WTC11 (cell line): Measurements from ENCODE around the gene UBFD1.

Source experiments
- AFF4 ChIP-seq: sonication (generic); formaldehyde crosslinking; IDR thresholded peaks from 2 replicates; pipeline ENCODE4 v1.8.1; 2023; ENCODE audit warnings: mild to moderate bottlenecking, missing genetic modification reagents, borderline replicate concordance
- ATF6 ChIP-seq: sonication (generic); formaldehyde crosslinking; IDR thresholded peaks from 2 replicates; pipeline ENCODE4 v1.8.1; 2023; ENCODE audit warnings: mild to moderate bottlenecking, missing genetic modification reagents
- CTCF ChIP-seq: fragments of 200-600 bp; IDR thresholded peaks from 2 replicates; pipeline ENCODE4 v1.8.0; 2022; ENCODE audit warnings: antibody characterized with exemption
- MAX ChIP-seq: sonication (generic); formaldehyde crosslinking; IDR thresholded peaks from 2 replicates; pipeline ENCODE4 v1.8.0; 2022; ENCODE audit warnings: mild to moderate bottlenecking, missing genetic modification reagents
- PRDM15 ChIP-seq: sonication (generic); formaldehyde crosslinking; IDR thresholded peaks from 2 replicates; pipeline ENCODE4 v1.8.0; 2022; ENCODE audit warnings: missing genetic modification reagents
- STAT6 ChIP-seq: sonication (generic); formaldehyde crosslinking; conservative IDR thresholded peaks from 2 replicates; pipeline ENCODE4 v1.8.1; 2023; ENCODE audit warnings: mild to moderate bottlenecking, low read depth, missing genetic modification reagents, moderate library complexity
- ZNF281 ChIP-seq: sonication (generic); formaldehyde crosslinking; IDR thresholded peaks from 2 replicates; pipeline ENCODE4 v1.8.0; 2023; ENCODE audit warnings: mild to moderate bottlenecking, missing genetic modification reagents
- ZNF512 ChIP-seq: sonication (generic); formaldehyde crosslinking; IDR thresholded peaks from 2 replicates; pipeline ENCODE4 v1.8.1; 2022; ENCODE audit warnings: missing genetic modification reagents, borderline replicate concordance

GRCh38 chr16:23549938-23550337 is 7.6 kb upstream of the UBFD1 start:
- TF ChIP-seq ATF6: no peak
- no peak for TF ChIP-seq AFF4 (CRISPR knock-in tag)
- TF ChIP-seq ZNF281: no peak
- TF ChIP-seq CTCF: no peak
- TF ChIP-seq ZNF512 (CRISPR knock-in tag): no peak
- TF ChIP-seq STAT6 (CRISPR knock-in tag): no peak
- TF ChIP-seq MAX (CRISPR knock-in tag): no peak
- TF ChIP-seq PRDM15: no peak
